ENCODE measurements around the gene NCBP3. TPM values are rescaled to one million over a fixed set of nuclear protein-coding genes. Genes with fewer than 3 reads are reported as not detected.
A peak's percentile ranks its signal among the peaks of the same experiment; 100 is the strongest.

The NCBP3 gene
- total and polyA plus RNA-seq, 9 donors: 15.7 to 43.2 (median 37.6) TPM

GRCh38 chr17:3828151-3828851 lies 17.7 kb downstream of the NCBP3 start:
- H3K9me3 ChIP-seq: no peaks in the 10 kb centered on the region
- WGBS, 3 donors: 9 to 21% (median 12%) methylated on average over 7 of the region's 7 CpGs
- intact Hi-C loops (cut with DNase I): no loop called here
- no peaks in the 10 kb centered on the region for H3K27me3 ChIP-seq
- peak overlapping the region in 1 of 2 donors; percentile 46 for H3K27ac ChIP-seq
- TF ChIP-seq POLR2A (IDR thresholded peaks at IDR 0.05): no peak
- TF ChIP-seq EP300 (IDR thresholded peaks at IDR 0.05): no peak
- H3K4me1 ChIP-seq (ENCODE audit: insufficient read depth): peaks cover 6% of the 10 kb centered on the region
- DNase-seq: no peak
- H3K36me3 ChIP-seq: no peaks in the 10 kb centered on the region
- no peak overlapping the region for H3K4me3 ChIP-seq

DNA sequence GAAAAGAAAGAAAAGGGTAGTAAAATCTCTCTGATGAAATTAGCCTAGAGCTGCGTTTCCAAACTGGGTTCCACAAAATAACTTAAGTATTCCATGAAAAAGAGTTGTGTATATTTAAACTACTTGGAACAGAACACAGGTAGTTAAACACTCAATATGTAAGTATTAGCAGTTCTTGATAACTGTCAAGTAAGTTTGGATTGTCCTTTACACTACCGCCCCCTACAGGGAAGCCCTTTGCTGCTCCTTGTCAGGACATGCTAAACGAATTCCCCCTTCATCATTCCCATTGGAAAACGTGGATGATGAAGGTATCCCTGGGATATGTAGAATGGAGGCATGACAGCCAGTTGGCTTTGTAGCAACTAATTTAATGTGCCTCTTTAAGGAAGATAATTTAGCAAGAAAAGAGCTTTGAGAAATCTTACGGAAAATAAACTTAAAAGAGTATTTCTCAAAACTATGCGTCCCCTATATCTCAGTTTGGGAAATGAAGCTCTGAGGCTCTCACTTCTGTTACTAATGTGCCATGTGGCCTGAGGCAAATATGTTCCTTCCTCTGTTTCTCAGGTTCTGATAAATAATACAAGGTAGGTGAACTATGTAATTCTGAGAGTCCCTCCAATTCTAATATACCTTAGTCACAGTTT lies 18.8 kb downstream of the NCBP3 start:
- H3K4me3 ChIP-seq: no peak overlapping the region
- no peaks in the 10 kb centered on the region for H3K9me3 ChIP-seq
- 65 to 68% (median 67%) methylated on average over 6 of the region's 6 CpGs for WGBS, 3 donors
- no peaks in the 10 kb centered on the region for H3K27me3 ChIP-seq
- TF ChIP-seq POLR2A (IDR thresholded peaks at IDR 0.05): no peak
- TF ChIP-seq EP300 (IDR thresholded peaks at IDR 0.05): no peak
- TF ChIP-seq, protein P1, sequence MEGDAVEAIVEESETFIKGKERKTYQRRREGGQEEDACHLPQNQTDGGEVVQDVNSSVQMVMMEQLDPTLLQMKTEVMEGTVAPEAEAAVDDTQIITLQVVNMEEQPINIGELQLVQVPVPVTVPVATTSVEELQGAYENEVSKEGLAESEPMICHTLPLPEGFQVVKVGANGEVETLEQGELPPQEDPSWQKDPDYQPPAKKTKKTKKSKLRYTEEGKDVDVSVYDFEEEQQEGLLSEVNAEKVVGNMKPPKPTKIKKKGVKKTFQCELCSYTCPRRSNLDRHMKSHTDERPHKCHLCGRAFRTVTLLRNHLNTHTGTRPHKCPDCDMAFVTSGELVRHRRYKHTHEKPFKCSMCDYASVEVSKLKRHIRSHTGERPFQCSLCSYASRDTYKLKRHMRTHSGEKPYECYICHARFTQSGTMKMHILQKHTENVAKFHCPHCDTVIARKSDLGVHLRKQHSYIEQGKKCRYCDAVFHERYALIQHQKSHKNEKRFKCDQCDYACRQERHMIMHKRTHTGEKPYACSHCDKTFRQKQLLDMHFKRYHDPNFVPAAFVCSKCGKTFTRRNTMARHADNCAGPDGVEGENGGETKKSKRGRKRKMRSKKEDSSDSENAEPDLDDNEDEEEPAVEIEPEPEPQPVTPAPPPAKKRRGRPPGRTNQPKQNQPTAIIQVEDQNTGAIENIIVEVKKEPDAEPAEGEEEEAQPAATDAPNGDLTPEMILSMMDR (IDR thresholded peaks at IDR 0.05): peak in 2 of 3 donors; percentile 38 to 52
- peak overlapping the region in 1 of 2 donors; percentile 46 for H3K27ac ChIP-seq
- peaks cover 6% of the 10 kb centered on the region for H3K4me1 ChIP-seq (ENCODE audit: insufficient read depth)
- DNase-seq: peak in 3 of 5 donors; percentile 45 to 78 (median 63)
- intact Hi-C loops (cut with DNase I): no loop called here
- H3K36me3 ChIP-seq: no peaks in the 10 kb centered on the region

GRCh38 chr17:3826191-3826590 lies 19.9 kb downstream of the NCBP3 start:
- no peaks in the 10 kb centered on the region for H3K27me3 ChIP-seq
- no peak overlapping the region for H3K4me3 ChIP-seq
- H3K9me3 ChIP-seq: no peaks in the 10 kb centered on the region
- WGBS, 3 donors: 91 to 92% (median 92%) methylated on average over 4 of the region's 4 CpGs
- H3K4me1 ChIP-seq (ENCODE audit: insufficient read depth): peaks cover 6% of the 10 kb centered on the region
- no peak for DNase-seq
- no peak overlapping the region for H3K27ac ChIP-seq
- TF ChIP-seq EP300 (IDR thresholded peaks at IDR 0.05) (no peak), POLR2A (IDR thresholded peaks at IDR 0.05) (no peak)
- TF ChIP-seq, protein P1 (IDR thresholded peaks at IDR 0.05): no peak
- no peaks in the 10 kb centered on the region for H3K36me3 ChIP-seq
- intact Hi-C loops (cut with DNase I): no loop called here

- H3K27me3 ChIP-seq: no peaks in the 10 kb centered on the region
- no peaks in the 10 kb centered on the region for H3K36me3 ChIP-seq
- H3K4me3 ChIP-seq: no peak overlapping the region
- 43 to 84% (median 71%) methylated on average over 9 of the region's 9 CpGs for WGBS, 3 donors
- DNase-seq: no peak
- H3K4me1 ChIP-seq (ENCODE audit: insufficient read depth): no peaks in the 10 kb centered on the region
- no peak overlapping the region for H3K27ac ChIP-seq
- TF ChIP-seq EP300 (IDR thresholded peaks at IDR 0.05): no peak
- no peak for TF ChIP-seq POLR2A (IDR thresholded peaks at IDR 0.05)
- TF ChIP-seq, protein P1 (IDR thresholded peaks at IDR 0.05): no peak
- H3K9me3 ChIP-seq: no peaks in the 10 kb centered on the region
- intact Hi-C loops (cut with DNase I): no loop called here
These were observed 24.9 kb downstream of the NCBP3 start for GRCh38 chr17:3821101-3821500.

- intact Hi-C loops (cut with DNase I): no loop called here
- Histone ChIP-seq H3K4me1 (ENCODE audit: insufficient read depth) (no peaks in the 10 kb centered on the region), H3K27ac (no peak overlapping the region), H3K36me3 (no peaks in the 10 kb centered on the region), H3K27me3 (no peaks in the 10 kb centered on the region), H3K9me3 (no peaks in the 10 kb centered on the region), H3K4me3 (no peak overlapping the region)
- TF ChIP-seq, protein P1 (IDR thresholded peaks at IDR 0.05): no peak
- no peak for TF ChIP-seq EP300 (IDR thresholded peaks at IDR 0.05)
- no peak for TF ChIP-seq POLR2A (IDR thresholded peaks at IDR 0.05)
- WGBS, 3 donors: 74 to 79% (median 78%) methylated on average over 6 of the region's 6 CpGs
- no peak for DNase-seq
These were observed 27.3 kb downstream of the NCBP3 start for GRCh38 chr17:3818786-3819185.

All from ovary (tissue), 9 donors.